ENCODE data around the gene ZBTB20.
A peak's percentile ranks its signal among the peaks of the same experiment; 100 is the strongest.
"Not testable (repeated sequence)": the region's sequence is repeated elsewhere in the genome, so short reads cannot be mapped to it uniquely, and the experiment has no call there.

ZBTB20 gene

GRCh38 chr3:114823061-114823460, 324.0 kb downstream of the ZBTB20 start:
- Histone ChIP-seq H3K27ac (ENCODE audit: low read depth, low read length) (no peak overlapping the region), H3K9ac (ENCODE audit: low read depth, low read length) (no peak overlapping the region), H3K36me3 (ENCODE audit: insufficient read depth, low read length) (no peaks in the 10 kb centered on the region), H3K4me3 (ENCODE audit: low read length) (no peak overlapping the region), H3K27me3 (ENCODE audit: insufficient read depth, low read length) (no peaks in the 10 kb centered on the region), H3K4me1 (ENCODE audit: insufficient read depth, low read length) (no peaks in the 10 kb centered on the region), H3K9me3 (ENCODE audit: insufficient read depth, low read depth, low read length) (no peaks in the 10 kb centered on the region)

- Histone ChIP-seq H3K4me1 (ENCODE audit: insufficient read depth, low read length) (no peaks in the 10 kb centered on the region), H3K36me3 (ENCODE audit: insufficient read depth, low read length) (no peaks in the 10 kb centered on the region), H3K27me3 (ENCODE audit: insufficient read depth, low read length) (no peaks in the 10 kb centered on the region), H3K4me3 (ENCODE audit: low read length) (no peak overlapping the region), H3K9ac (ENCODE audit: low read depth, low read length) (no peak overlapping the region), H3K27ac (ENCODE audit: low read depth, low read length) (no peak overlapping the region), H3K9me3 (ENCODE audit: insufficient read depth, low read depth, low read length) (no peaks in the 10 kb centered on the region)
- 100% methylated on average over 1 of the region's 2 CpGs for WGBS
Observed at GRCh38 chr3:114816052-114816451, 331.0 kb downstream of the ZBTB20 start.

- not testable (repeated sequence) for H3K36me3 ChIP-seq (ENCODE audit: insufficient read depth, low read length); H3K27me3 ChIP-seq (ENCODE audit: insufficient read depth, low read length); H3K4me3 ChIP-seq (ENCODE audit: low read length); H3K9me3 ChIP-seq (ENCODE audit: insufficient read depth, low read depth, low read length); H3K4me1 ChIP-seq (ENCODE audit: insufficient read depth, low read length); H3K9ac ChIP-seq (ENCODE audit: low read depth, low read length); H3K27ac ChIP-seq (ENCODE audit: low read depth, low read length)
- 98% methylated on average over 49 of the region's 49 CpGs for WGBS
Observed at GRCh38 chr3:114812541-114813238, 334.4 kb downstream of the ZBTB20 start.

- Histone ChIP-seq H3K27ac (ENCODE audit: low read depth, low read length) (no peak overlapping the region), H3K4me1 (ENCODE audit: insufficient read depth, low read length) (peaks cover 5% of the 10 kb centered on the region; the same call in 1 of the 2 replicates), H3K9ac (ENCODE audit: low read depth, low read length) (no peak overlapping the region), H3K36me3 (ENCODE audit: insufficient read depth, low read length) (no peaks in the 10 kb centered on the region), H3K9me3 (ENCODE audit: insufficient read depth, low read depth, low read length) (no peaks in the 10 kb centered on the region), H3K27me3 (ENCODE audit: insufficient read depth, low read length) (no peaks in the 10 kb centered on the region), H3K4me3 (ENCODE audit: low read length) (no peak overlapping the region)
- WGBS, result 85% methylated on average over 5 of the region's 5 CpGs
Observed at GRCh38 chr3:114809668-114810413, 337.2 kb downstream of the ZBTB20 start.

- Histone ChIP-seq H3K4me3 (ENCODE audit: low read length) (no peak overlapping the region), H3K4me1 (ENCODE audit: insufficient read depth, low read length) (peaks cover 25% of the 10 kb centered on the region; the same call in 1 of the 2 replicates), H3K36me3 (ENCODE audit: insufficient read depth, low read length) (no peaks in the 10 kb centered on the region), H3K27me3 (ENCODE audit: insufficient read depth, low read length) (no peaks in the 10 kb centered on the region), H3K9me3 (ENCODE audit: insufficient read depth, low read depth, low read length) (no peaks in the 10 kb centered on the region), H3K27ac (ENCODE audit: low read depth, low read length) (peak overlapping the region; percentile 58), H3K9ac (ENCODE audit: low read depth, low read length) (no peak overlapping the region)
- WGBS, result 55% methylated on average over 1 of the region's 1 CpG
Observed at GRCh38 chr3:114804099-114804498, 343.0 kb downstream of the ZBTB20 start.

GRCh38 chr3:114803042-114803695, 343.9 kb downstream of the ZBTB20 start:
- H3K9me3 ChIP-seq (ENCODE audit: insufficient read depth, low read depth, low read length), result no peaks in the 10 kb centered on the region
- H3K4me1 ChIP-seq (ENCODE audit: insufficient read depth, low read length), result peaks cover 25% of the 10 kb centered on the region; the same call in 1 of the 2 replicates
- H3K36me3 ChIP-seq (ENCODE audit: insufficient read depth, low read length), result no peaks in the 10 kb centered on the region
- 95% methylated on average over 5 of the region's 5 CpGs for WGBS
- H3K9ac ChIP-seq (ENCODE audit: low read depth, low read length), result no peak overlapping the region
- H3K27me3 ChIP-seq (ENCODE audit: insufficient read depth, low read length), result no peaks in the 10 kb centered on the region
- no peak overlapping the region for H3K4me3 ChIP-seq (ENCODE audit: low read length)
- H3K27ac ChIP-seq (ENCODE audit: low read depth, low read length), result no peak overlapping the region

GRCh38 chr3:114800272-114801031, 346.6 kb downstream of the ZBTB20 start:
- WGBS, result 85% methylated on average over 5 of the region's 5 CpGs
- Histone ChIP-seq H3K4me3 (ENCODE audit: low read length) (no peak overlapping the region), H3K36me3 (ENCODE audit: insufficient read depth, low read length) (no peaks in the 10 kb centered on the region)

GRCh38 chr3:114799816-114800215, 347.3 kb downstream of the ZBTB20 start:
- no peak overlapping the region for H3K27ac ChIP-seq (ENCODE audit: low read depth, low read length)
- WGBS, result 94% methylated on average over 4 of the region's 4 CpGs
- H3K9me3 ChIP-seq (ENCODE audit: insufficient read depth, low read depth, low read length), result no peaks in the 10 kb centered on the region
- H3K27me3 ChIP-seq (ENCODE audit: insufficient read depth, low read length), result no peaks in the 10 kb centered on the region
- H3K4me3 ChIP-seq (ENCODE audit: low read length), result no peak overlapping the region
- H3K9ac ChIP-seq (ENCODE audit: low read depth, low read length), result no peak overlapping the region
- peaks cover 31% of the 10 kb centered on the region; the same call in 1 of the 2 replicates for H3K4me1 ChIP-seq (ENCODE audit: insufficient read depth, low read length)
- no peaks in the 10 kb centered on the region for H3K36me3 ChIP-seq (ENCODE audit: insufficient read depth, low read length)

More at GRCh38 chr3:114800272-114801031, 346.6 kb downstream of the ZBTB20 start:
- Histone ChIP-seq H3K9me3 (ENCODE audit: insufficient read depth, low read depth, low read length) (no peaks in the 10 kb centered on the region), H3K27ac (ENCODE audit: low read depth, low read length) (no peak overlapping the region), H3K4me1 (ENCODE audit: insufficient read depth, low read length) (peaks cover 24% of the 10 kb centered on the region; the same call in 1 of the 2 replicates), H3K27me3 (ENCODE audit: insufficient read depth, low read length) (no peaks in the 10 kb centered on the region), H3K9ac (ENCODE audit: low read depth, low read length) (no peak overlapping the region)

GRCh38 chr3:114796796-114797195, 350.3 kb downstream of the ZBTB20 start:
- H3K27me3 ChIP-seq (ENCODE audit: insufficient read depth, low read length), result no peaks in the 10 kb centered on the region
- peaks cover 21% of the 10 kb centered on the region; the same call in 1 of the 2 replicates for H3K4me1 ChIP-seq (ENCODE audit: insufficient read depth, low read length)
- no peaks in the 10 kb centered on the region for H3K36me3 ChIP-seq (ENCODE audit: insufficient read depth, low read length)
- no peak overlapping the region for H3K27ac ChIP-seq (ENCODE audit: low read depth, low read length)
- H3K9me3 ChIP-seq (ENCODE audit: insufficient read depth, low read depth, low read length), result no peaks in the 10 kb centered on the region
- no peak overlapping the region for H3K4me3 ChIP-seq (ENCODE audit: low read length)
- H3K9ac ChIP-seq (ENCODE audit: low read depth, low read length), result no peak overlapping the region

GRCh38 chr3:114794894-114795630, 352.0 kb downstream of the ZBTB20 start:
- no peak overlapping the region for H3K4me3 ChIP-seq (ENCODE audit: low read length)
- WGBS, result 30% methylated on average over 1 of the region's 2 CpGs
- H3K36me3 ChIP-seq (ENCODE audit: insufficient read depth, low read length), result no peaks in the 10 kb centered on the region
- peaks cover 12% of the 10 kb centered on the region; the same call in 1 of the 2 replicates for H3K4me1 ChIP-seq (ENCODE audit: insufficient read depth, low read length)
- H3K27me3 ChIP-seq (ENCODE audit: insufficient read depth, low read length), result no peaks in the 10 kb centered on the region
- H3K27ac ChIP-seq (ENCODE audit: low read depth, low read length), result no peak overlapping the region
- no peak overlapping the region for H3K9ac ChIP-seq (ENCODE audit: low read depth, low read length)
- no peaks in the 10 kb centered on the region for H3K9me3 ChIP-seq (ENCODE audit: insufficient read depth, low read depth, low read length)
